ENCODE measurements around the gene ACTRT2.

- TF ChIP-seq CTCF (IDR thresholded peaks at IDR 0.05) (no peak), POLR2A (IDR thresholded peaks at IDR 0.05) (no peak)
Observed at GRCh38 chr1:3022976-3023375, 1.7 kb downstream of the ACTRT2 start.
